Measurements from ENCODE around the gene TANC2.
"Not testable (repeated sequence)": the region's sequence is repeated elsewhere in the genome, so short reads cannot be mapped to it uniquely, and the experiment has no call there.

TANC2 gene

GRCh38 chr17:62971853-62972252 lies 5.8 kb downstream of the TANC2 start:
- TF ChIP-seq CTCF (IDR thresholded peaks at IDR 0.05; ENCODE audit: low read depth, low read length, missing control alignments) = no peak
- H3K4me3 ChIP-seq (ENCODE audit: low read depth, low read length) = no peak overlapping the region
- DNase-seq (ENCODE audit: low read depth) = no peak

GRCh38 chr17:62974788-62975187 lies 8.8 kb downstream of the TANC2 start:
- DNase-seq (ENCODE audit: low read depth) = no peak
- no peak overlapping the region for H3K4me3 ChIP-seq (ENCODE audit: low read depth, low read length)
- TF ChIP-seq CTCF (IDR thresholded peaks at IDR 0.05; ENCODE audit: low read depth, low read length, missing control alignments) = no peak

- TF ChIP-seq CTCF (IDR thresholded peaks at IDR 0.05; ENCODE audit: low read depth, low read length, missing control alignments) = no peak
- no peak for DNase-seq (ENCODE audit: low read depth)
- no peak overlapping the region for H3K4me3 ChIP-seq (ENCODE audit: low read depth, low read length)
These were observed 9.2 kb downstream of the TANC2 start for GRCh38 chr17:62975206-62975605.

GRCh38 chr17:62976643-62977231 lies 10.7 kb downstream of the TANC2 start:
- not testable (repeated sequence) for DNase-seq (ENCODE audit: low read depth); H3K4me3 ChIP-seq (ENCODE audit: low read depth, low read length)

- DNase-seq (ENCODE audit: low read depth) = no peak
- TF ChIP-seq CTCF (IDR thresholded peaks at IDR 0.05; ENCODE audit: low read depth, low read length, missing control alignments) = no peak
These were observed 14.8 kb downstream of the TANC2 start for GRCh38 chr17:62980842-62981241.

GRCh38 chr17:62981933-62982332 lies 15.9 kb downstream of the TANC2 start:
- no peak overlapping the region for H3K4me3 ChIP-seq (ENCODE audit: low read depth, low read length)
- no peak for TF ChIP-seq CTCF (IDR thresholded peaks at IDR 0.05; ENCODE audit: low read depth, low read length, missing control alignments)
- no peak for DNase-seq (ENCODE audit: low read depth)

More at GRCh38 chr17:62980842-62981241, 14.8 kb downstream of the TANC2 start:
- H3K4me3 ChIP-seq (ENCODE audit: low read depth, low read length) = no peak overlapping the region

- H3K4me3 ChIP-seq (ENCODE audit: low read depth, low read length) = no peak overlapping the region
- TF ChIP-seq CTCF (IDR thresholded peaks at IDR 0.05; ENCODE audit: low read depth, low read length, missing control alignments) = no peak
- DNase-seq (ENCODE audit: low read depth) = no peak
These were observed 18.8 kb downstream of the TANC2 start for GRCh38 chr17:62984801-62985200.
